Hypothalamus (tissue), 51 donors: ENCODE results near the gene KRTAP5-2.
A peak's percentile ranks its signal among the peaks of the same experiment; 100 is the strongest.
"Not testable (repeated sequence)": the region's sequence is repeated elsewhere in the genome, so short reads cannot be mapped to it uniquely, and the experiment has no call there.

ENCODE experiments used
- DNase-seq, 51 donors: peaks; one replicate each; lab custom pipeline; 2025; lab: John Stamatoyannopoulos, UW

The KRTAP5-2 gene

GRCh38 chr11:1592628-1593027, 5.5 kb downstream of the KRTAP5-2 start:
- no peak for DNase-seq

DNA sequence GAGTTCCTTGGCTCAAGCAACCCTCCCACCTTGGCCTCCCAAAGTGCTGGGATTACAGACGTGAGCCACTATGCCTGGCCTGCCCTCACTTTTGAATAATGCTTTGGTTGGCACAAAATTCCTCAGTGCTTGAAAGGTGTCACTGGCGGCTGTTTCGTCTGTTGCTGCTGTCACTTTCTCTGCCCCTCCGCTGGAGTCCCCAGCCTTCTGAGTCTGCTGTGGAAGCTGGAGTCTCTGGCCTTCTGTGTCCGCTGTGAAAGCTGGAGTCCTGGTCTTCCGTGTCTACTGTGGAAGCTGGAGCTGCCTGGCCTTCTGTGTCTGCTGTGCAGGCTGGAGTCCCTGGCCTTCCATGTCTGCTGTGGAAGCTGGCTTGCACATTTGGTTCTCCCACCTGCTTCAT, 8.1 kb downstream of the KRTAP5-2 start:
- no peak for DNase-seq

DNA sequence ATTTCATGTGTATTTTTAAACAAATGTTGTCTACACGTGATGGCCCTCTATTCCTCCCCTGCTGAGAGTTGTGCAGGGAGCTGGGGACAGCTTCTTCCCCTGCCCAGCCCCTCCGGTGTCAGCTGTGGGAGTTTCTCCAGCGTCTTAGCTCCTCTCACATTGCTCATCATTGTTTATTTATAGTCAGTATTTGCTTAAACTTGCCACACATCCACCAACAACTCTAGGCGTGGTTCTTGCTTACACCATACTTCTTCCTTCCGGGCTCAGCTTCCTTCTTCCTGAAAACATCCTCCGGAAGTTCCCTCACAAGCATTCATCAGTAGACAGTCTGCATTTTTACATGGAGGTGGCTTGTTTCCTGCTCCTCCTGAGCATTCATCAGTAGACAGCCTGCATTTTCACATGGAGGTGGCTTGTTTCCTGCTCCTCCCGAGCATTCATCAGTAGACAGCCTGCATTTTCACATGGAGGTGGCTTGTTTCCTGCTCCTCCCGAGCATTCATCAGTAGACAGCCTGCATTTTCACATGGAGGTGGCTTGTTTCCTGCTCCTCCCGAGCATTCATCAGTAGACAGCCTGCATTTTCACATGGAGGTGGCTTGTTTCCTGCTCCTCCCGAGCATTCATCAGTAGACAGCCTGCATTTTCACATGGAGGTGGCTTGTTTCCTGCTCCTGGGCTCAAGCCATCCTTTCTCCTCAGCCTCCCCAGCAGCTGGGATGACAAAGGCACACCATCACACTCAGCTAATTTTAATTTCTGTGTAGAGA, 8.7 kb downstream of the KRTAP5-2 start:
- not testable (repeated sequence) for DNase-seq

DNA sequence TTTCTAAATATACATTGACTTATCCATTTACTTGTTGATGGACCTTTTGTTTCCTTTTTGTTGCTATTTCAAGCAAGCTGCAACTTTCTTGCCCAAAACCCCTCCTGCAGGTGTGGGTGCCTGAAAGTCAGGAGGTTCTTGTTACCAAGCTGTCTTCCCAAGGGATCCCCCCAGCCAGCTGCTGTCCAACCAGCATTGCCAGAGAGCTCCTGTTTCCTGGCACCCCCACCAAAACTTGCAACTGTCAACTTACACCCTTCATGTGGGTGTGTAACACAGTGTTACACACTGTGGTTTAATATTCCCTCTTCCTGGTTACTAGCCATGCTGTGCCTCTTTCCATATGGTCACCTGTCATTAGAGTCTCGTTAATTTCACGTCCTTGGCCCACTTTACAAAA, 11.4 kb downstream of the KRTAP5-2 start:
- no peak for DNase-seq

DNA sequence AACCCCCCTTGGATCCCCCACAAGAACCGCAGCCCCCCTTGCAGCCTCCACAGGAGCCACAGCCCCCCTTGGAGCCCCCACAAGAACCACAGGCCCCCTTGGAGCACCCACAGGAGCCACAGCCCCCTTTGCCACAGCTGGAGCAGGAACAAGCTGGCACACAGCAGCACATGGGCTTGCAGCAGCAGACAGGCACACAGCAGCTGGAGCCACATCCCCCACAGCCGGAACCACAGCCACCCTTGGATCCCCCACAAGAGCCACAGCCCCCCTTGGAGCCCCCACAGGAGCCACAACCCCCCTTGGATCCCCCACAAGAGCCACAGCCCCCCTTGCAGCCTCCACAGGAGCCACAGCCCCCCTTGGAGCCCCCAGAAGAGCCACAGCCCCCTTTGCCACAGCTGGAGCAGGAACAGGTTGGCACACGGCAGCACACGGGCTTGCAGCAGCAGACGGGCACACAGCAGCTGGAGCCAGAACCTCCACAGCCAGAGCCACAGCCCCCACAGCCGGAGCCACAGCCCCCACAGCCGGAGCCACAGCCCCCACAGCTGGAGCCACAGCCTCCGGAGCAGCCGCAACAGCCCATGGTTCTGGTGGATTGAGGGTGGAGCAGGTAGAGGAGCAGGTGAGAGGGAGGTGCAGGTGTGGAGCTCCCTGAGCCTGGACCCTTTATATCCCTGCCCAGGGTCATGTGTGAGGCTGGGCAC, 13.3 kb downstream of the KRTAP5-2 start, which contains the start of gene KRTAP5-1:
TSS of gene KRTAP5-1 (minus strand) at position 623 of the 710 bp plus-strand sequence. CDS start at position 589, 34 bp downstream.
- DNase-seq, result not testable (repeated sequence)

- not testable (repeated sequence) for DNase-seq
Measured at GRCh38 chr11:1582909-1583308, 15.2 kb downstream of the KRTAP5-2 start.

GRCh38 chr11:1581976-1582375, 16.1 kb downstream of the KRTAP5-2 start:
- DNase-seq, result no peak

GRCh38 chr11:1576825-1577224, 21.3 kb downstream of the KRTAP5-2 start:
- DNase-seq, result no peak

DNA sequence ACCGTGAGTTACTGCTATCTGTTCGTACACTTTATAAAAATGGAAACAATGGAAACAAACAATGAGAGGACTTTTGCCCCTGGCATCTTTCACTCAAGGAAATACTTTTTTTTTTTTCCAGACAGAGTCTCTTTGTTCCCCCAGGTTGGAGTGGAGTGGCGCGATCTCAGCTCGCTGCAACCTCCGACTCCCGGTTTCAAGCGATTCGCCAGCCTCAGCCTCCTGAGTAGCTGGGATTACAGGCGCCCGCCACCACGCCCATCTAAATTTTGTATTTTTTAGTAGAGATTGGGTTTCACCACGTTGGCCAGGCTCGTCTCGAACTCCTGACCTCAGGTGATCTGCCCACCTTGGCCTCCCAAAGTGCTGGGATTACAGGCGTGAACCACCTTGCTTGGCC, 22.3 kb downstream of the KRTAP5-2 start:
- DNase-seq, result not testable (repeated sequence)

- DNase-seq, result peak in 1 of 51 donors; percentile 60
Measured at GRCh38 chr11:1574933-1575242, 23.2 kb downstream of the KRTAP5-2 start.

GRCh38 chr11:1574238-1574932, 23.7 kb downstream of the KRTAP5-2 start:
- peak in 27 of 51 donors; percentile 20 to 80 (median 51) for DNase-seq

GRCh38 chr11:1573903-1574237, 24.2 kb downstream of the KRTAP5-2 start:
- DNase-seq, result no peak

DNA sequence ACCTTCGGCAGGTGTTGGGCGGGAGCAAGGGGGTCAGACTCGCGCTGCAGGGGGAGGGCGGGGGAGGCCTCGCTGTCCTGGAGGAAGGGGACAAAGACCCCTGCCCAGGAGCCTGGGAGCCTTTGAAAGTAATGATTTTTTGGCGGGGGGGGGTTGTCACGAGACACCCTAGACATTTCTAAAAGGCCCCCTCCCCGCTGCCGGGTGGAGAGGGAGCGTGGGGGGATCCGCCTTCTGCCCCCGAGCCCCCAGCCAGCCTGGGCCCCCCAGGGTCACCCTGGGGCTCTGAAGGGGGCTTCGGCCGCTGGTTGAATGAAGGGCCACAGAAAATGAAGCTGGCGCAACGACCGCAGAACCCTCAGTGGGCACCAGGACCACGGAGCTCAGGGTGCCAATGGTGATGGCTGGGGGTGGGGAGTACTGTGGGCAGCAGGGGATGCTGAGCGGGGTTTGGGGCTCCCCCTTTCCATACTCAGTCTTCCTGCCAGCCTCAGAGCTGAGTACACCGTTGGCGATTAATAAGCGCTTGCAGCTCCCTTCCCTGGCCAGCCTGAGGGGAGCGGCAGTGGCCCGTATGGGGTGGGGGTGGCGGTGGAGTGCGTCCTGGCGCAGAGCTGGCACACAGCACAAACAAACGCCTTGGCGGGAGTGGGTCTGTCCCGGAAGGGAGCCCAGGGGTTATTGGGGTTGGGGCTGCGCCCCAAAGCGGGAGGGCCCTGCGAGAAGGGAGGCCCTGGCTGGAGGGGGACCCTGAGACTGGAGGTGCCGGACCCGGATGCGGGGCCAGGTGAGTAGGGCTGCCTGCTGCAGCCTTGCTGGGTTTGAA, 24.8 kb downstream of the KRTAP5-2 start:
- peak in 9 of 51 donors; percentile 27 to 61 (median 38) for DNase-seq

DNA sequence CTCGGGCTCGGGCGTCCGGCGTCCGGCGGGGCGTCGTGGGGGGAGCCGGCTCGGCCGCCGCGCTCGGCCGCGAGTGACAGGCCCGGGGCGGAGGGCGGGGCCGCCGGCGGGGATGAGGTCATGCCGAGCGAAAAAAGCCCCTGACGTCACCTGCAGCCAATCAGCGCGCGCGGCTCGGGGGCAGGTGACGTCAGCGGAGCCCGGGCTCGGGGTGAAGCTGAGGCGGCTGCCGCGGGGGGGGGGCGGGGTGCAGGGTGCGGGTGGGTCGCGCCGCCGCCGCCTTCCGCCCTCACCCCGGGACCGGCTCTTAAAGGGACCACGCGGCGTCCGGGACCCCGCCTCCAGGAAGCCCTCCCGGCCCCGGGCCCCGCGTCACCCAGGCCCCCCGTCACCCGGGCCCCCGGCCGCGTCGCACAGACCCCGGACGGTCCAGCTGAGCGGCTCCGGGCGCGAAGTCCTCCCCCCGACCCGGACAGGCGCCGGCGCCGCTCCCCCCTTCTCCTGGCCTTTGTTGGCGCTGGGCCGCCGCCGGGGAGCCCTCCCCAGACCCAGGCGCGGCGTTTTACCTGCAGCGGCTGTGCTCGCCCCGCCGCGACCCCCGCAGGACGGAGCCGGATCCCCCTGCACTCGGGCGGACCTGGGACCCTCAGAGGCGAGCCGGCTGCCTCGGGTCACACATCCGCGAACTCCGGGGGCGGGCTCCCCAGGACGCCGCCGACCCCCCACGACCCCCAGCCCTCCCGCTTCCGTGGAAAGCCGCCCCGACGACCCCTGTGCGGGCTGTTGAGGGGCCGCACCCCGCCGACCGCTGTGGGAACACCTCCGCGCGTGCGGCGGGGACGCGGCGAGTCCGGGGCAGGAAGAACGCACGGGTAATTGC, 25.7 kb downstream of the KRTAP5-2 start, which contains the start of gene DUSP8:
TSS of gene DUSP8 (minus strand) at position 75 of the 880 bp plus-strand sequence. CDS start 6,445 bp downstream, outside the sequence.
- peak in 45 of 51 donors; percentile 48 to 95 (median 84) for DNase-seq

- DNase-seq, result no peak
Measured at GRCh38 chr11:1571760-1572196, 26.3 kb downstream of the KRTAP5-2 start.

DNA sequence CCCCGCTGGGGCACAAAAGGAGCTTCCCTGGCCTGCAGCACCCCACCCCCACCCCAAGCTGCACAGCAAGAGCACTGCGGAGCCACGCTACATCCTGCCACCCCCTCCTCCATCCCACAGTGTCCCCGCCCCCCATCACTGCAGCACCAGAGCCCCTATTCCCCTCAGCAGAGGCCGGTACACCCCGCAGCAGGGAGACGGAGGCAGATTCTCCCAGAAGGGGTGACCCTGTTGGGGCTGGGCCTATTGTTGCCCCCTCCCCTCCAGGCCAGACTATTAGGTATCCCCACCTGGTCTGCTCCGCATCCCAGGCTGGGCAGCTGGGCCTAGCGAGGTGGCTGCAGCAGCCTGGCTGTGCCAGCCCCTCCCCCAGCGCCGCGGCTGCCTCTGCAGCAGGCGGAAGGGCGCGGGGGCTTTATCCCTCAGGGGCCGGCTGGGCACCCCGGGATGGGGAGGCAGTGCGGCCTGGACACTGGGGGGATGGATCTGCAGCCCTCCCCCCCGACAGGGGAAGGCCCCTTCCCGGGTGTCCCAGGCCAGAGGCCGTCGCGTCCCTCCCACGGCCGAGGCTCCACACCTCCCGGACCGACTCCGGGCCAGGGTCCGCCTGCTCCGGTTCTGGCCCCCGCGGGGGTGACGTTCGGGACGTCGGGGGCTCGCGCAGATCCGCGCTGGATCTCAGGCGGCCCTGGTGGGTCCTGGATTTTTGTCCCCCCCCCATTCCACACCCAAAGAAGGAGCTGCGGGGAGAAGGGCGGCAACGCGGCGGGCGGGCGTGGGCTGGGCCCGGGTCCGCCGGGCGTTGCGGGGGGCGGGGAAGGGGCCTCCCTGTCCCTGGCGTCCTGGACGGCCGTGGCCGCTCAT, 27.0 kb downstream of the KRTAP5-2 start:
- peak in 6 of 51 donors; percentile 19 to 58 (median 52) for DNase-seq

GRCh38 chr11:1570531-1570895, 27.6 kb downstream of the KRTAP5-2 start:
- DNase-seq, result no peak

DNA sequence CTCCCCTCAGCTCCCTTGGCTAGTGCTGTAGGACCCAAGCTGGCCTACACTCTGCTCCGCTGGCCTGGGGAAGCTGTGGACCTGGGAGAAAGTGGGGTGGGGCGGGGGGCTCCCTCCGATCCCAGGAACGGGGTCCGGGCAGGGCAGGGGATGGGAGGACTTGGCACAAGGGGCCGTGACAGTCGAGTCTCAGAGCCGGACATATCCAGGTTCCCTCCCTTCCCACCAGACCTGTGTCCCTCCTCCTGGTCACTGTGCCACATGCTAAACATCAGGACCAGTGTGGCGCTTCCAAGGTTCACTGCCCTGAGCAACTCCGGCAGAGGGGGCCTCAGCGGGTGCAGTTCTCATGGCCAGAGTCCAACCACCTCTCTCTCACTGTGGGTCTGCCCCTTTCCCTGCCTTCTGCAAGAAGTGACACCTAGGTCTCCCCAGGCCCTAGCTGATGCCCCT, 28.1 kb downstream of the KRTAP5-2 start:
- peak in 1 of 51 donors; percentile 20 for DNase-seq
